CD4-positive, alpha-beta memory T cell (primary cell): Measurements from ENCODE around the gene CHCHD3. TPM values are rescaled to one million over a fixed set of nuclear protein-coding genes. Genes with fewer than 3 reads are reported as not detected.

Experiments used
- CTCF ChIA-PET: fragments of 350-600 bp; sonication (Branson Sonifier 250); formaldehyde crosslinking; loops from one replicate; lab custom pipeline; 2021; ENCODE audit warnings: inconsistent platforms; ENCODE audit not compliant: partially characterized antibody; lab: Charles Lee
- POLR2A ChIA-PET: fragments of 350-600 bp; sonication (Branson Sonifier 250); formaldehyde crosslinking; loops from one replicate; lab custom pipeline; 2021; ENCODE audit not compliant: partially characterized antibody; lab: Charles Lee
- DNase-seq, 5 donors: peaks; one replicate each; pipeline versions ENCODE4 v3.0.0 to v3.0.0-alpha.2; 2020 to 2022; ENCODE audit warnings: mixed read lengths in 1 of 5
- H3K27ac ChIP-seq: one replicate; pipeline ENCODE4 v1.7.0; 2013; ENCODE audit warnings: low read depth, low read length
- H3K27me3 ChIP-seq: 2 replicates; pipeline ENCODE4 v1.7.0; 2013; ENCODE audit warnings: mild to moderate bottlenecking, low read length, moderate library complexity; ENCODE audit not compliant: insufficient read depth
- H3K36me3 ChIP-seq: 2 replicates; pipeline ENCODE4 v1.7.0; 2013; ENCODE audit warnings: mild to moderate bottlenecking, low read length, moderate library complexity; ENCODE audit not compliant: insufficient read depth
- H3K4me1 ChIP-seq: 2 replicates; pipeline ENCODE4 v1.7.0; 2013; ENCODE audit warnings: mild to moderate bottlenecking, low read length, moderate library complexity; ENCODE audit not compliant: insufficient read depth
- H3K4me3 ChIP-seq, 2 donors: one replicate each; pipeline ENCODE4 v1.7.0; 2013; ENCODE audit warnings: low read length in 2 of 2, mild to moderate bottlenecking in 1 of 2
- H3K9me3 ChIP-seq, 2 donors: one replicate each; pipeline ENCODE4 v1.7.0; 2013; ENCODE audit warnings: low read length in 2 of 2, control low read depth in 1 of 2; ENCODE audit not compliant: control insufficient read depth in 1 of 2
- H3K27ac Mint-ChIP-seq, 7 donors: one replicate each; pipeline ENCODE4 v1.8.0; 2020 to 2021; ENCODE audit warnings: mixed read lengths in 7 of 7, mild to moderate bottlenecking in 6 of 7, inconsistent platforms in 3 of 7, moderate library complexity in 3 of 7
- H3K27me3 Mint-ChIP-seq, 2 donors: one replicate each; pipeline ENCODE4 v1.8.0; 2020 to 2021; ENCODE audit warnings: mixed read lengths in 2 of 2
- H3K36me3 Mint-ChIP-seq, 2 donors: one replicate each; pipeline ENCODE4 v1.8.0; 2020 to 2021; ENCODE audit warnings: mixed read lengths in 2 of 2, inconsistent platforms in 1 of 2, mild to moderate bottlenecking in 1 of 2
- H3K4me1 Mint-ChIP-seq, 4 donors: one replicate each; pipeline ENCODE4 v1.8.0; 2020 to 2021; ENCODE audit warnings: mixed read lengths in 4 of 4, mild to moderate bottlenecking in 1 of 4
- H3K4me3 Mint-ChIP-seq, 8 donors: one replicate each; pipeline ENCODE4 v1.8.0; 2020 to 2021; ENCODE audit warnings: mixed read lengths in 8 of 8, mild to moderate bottlenecking in 7 of 8, moderate library complexity in 6 of 8, inconsistent platforms in 3 of 8
- H3K9me3 Mint-ChIP-seq, 8 donors: one replicate each; pipeline ENCODE4 v1.8.0; 2020 to 2021; ENCODE audit warnings: mixed read lengths in 8 of 8, mild to moderate bottlenecking in 5 of 8, inconsistent platforms in 3 of 8, moderate library complexity in 1 of 8
- intact Hi-C: fragments of 100-400 bp; cut with micrococcal nuclease; formaldehyde crosslinking; loops from one replicate; pipeline ENCODE4 v1.15.1; 2023
- polyA plus RNA-seq, 2 donors: library from polyadenylated mRNA; unstranded; fragments of 300-500 nt; fragmentation: Illumina TruSeq; gene quantifications; one replicate each; pipeline ENCODE4 v1.2.3, GENCODE V29; 2021
- total RNA-seq, 2 experiments: library from RNA; stranded (reverse); gene quantifications; one replicate each; pipeline ENCODE4 v1.2.3, GENCODE V29; 2021

Gene CHCHD3
- total and polyA plus RNA-seq, 4 experiments from 2014 or later: 25.2 to 77.3 (median 35.6) TPM

- no peaks in the 10 kb centered on the region for H3K9me3 ChIP-seq
- H3K27me3 ChIP-seq: no peaks in the 10 kb centered on the region
- ChIA-PET CTCF (interaction anchor here (0.7 kb wide), 1 partner anchor 157 kb away, joined by 3 read pairs; no protein-coding TSS in a partner anchor), POLR2A (no interaction called here)
- Mint-ChIP-seq H3K4me1 (peaks cover 1 to 11% (median 7%) of the 10 kb centered on the region in 4 donors), H3K27me3 (no peaks in the 10 kb centered on the region), H3K9me3 (no peaks in the 10 kb centered on the region), H3K4me3 (no peak overlapping the region), H3K27ac (peak overlapping the region in 1 of 7 donors; percentile 21), H3K36me3 (peaks cover 6 to 38% of the 10 kb centered on the region in 2 donors)
- no peak overlapping the region for H3K27ac ChIP-seq
- H3K4me1 ChIP-seq: no peaks in the 10 kb centered on the region
- no peak for DNase-seq
- H3K36me3 ChIP-seq: no peaks in the 10 kb centered on the region
- H3K4me3 ChIP-seq: no peak overlapping the region
- intact Hi-C loops: no loop called here
Observed at GRCh38 chr7:132869166-132869861, 212.6 kb downstream of the CHCHD3 start.

- H3K4me1 ChIP-seq: no peaks in the 10 kb centered on the region
- no peaks in the 10 kb centered on the region for H3K27me3 ChIP-seq
- Mint-ChIP-seq H3K4me1 (peaks cover 0 to 14% (median 7%) of the 10 kb centered on the region in 4 donors), H3K36me3 (peaks cover 8 to 43% of the 10 kb centered on the region in 2 donors), H3K4me3 (no peak overlapping the region), H3K27ac (no peak overlapping the region), H3K9me3 (peaks cover 0 to 4% (median 0%) of the 10 kb centered on the region in 8 donors), H3K27me3 (no peaks in the 10 kb centered on the region)
- H3K4me3 ChIP-seq: no peak overlapping the region
- DNase-seq: no peak
- ChIA-PET POLR2A (no interaction called here), CTCF (no interaction called here)
- H3K9me3 ChIP-seq: no peaks in the 10 kb centered on the region
- no peaks in the 10 kb centered on the region for H3K36me3 ChIP-seq
- no peak overlapping the region for H3K27ac ChIP-seq
- intact Hi-C loops: no loop called here
Observed at GRCh38 chr7:132866551-132866950, 215.3 kb downstream of the CHCHD3 start.

GRCh38 chr7:132866144-132866531 lies 215.8 kb downstream of the CHCHD3 start:
- ChIA-PET POLR2A (no interaction called here), CTCF (no interaction called here)
- Mint-ChIP-seq H3K36me3 (peaks cover 5 to 44% of the 10 kb centered on the region in 2 donors), H3K27ac (no peak overlapping the region), H3K27me3 (no peaks in the 10 kb centered on the region), H3K9me3 (peaks cover 0 to 4% (median 0%) of the 10 kb centered on the region in 8 donors), H3K4me3 (no peak overlapping the region), H3K4me1 (peaks cover 0 to 12% (median 7%) of the 10 kb centered on the region in 4 donors)
- intact Hi-C loops: no loop called here
- Histone ChIP-seq H3K9me3 (no peaks in the 10 kb centered on the region), H3K27me3 (no peaks in the 10 kb centered on the region), H3K4me1 (no peaks in the 10 kb centered on the region), H3K36me3 (no peaks in the 10 kb centered on the region), H3K27ac (no peak overlapping the region), H3K4me3 (no peak overlapping the region)
- DNase-seq: no peak

- intact Hi-C loops: no loop called here
- Histone ChIP-seq H3K27ac (no peak overlapping the region), H3K36me3 (no peaks in the 10 kb centered on the region), H3K27me3 (no peaks in the 10 kb centered on the region), H3K4me3 (no peak overlapping the region), H3K9me3 (no peaks in the 10 kb centered on the region), H3K4me1 (no peaks in the 10 kb centered on the region)
- no peak overlapping the region for H3K4me3 Mint-ChIP-seq
- ChIA-PET POLR2A (no interaction called here), CTCF (no interaction called here)
- peaks cover 0 to 4% (median 0%) of the 10 kb centered on the region in 8 donors for H3K9me3 Mint-ChIP-seq
- DNase-seq: no peak
- H3K27ac Mint-ChIP-seq: no peak overlapping the region
- peaks cover 5 to 49% of the 10 kb centered on the region in 2 donors for H3K36me3 Mint-ChIP-seq
- peaks cover 0 to 12% (median 7%) of the 10 kb centered on the region in 4 donors for H3K4me1 Mint-ChIP-seq
- H3K27me3 Mint-ChIP-seq: no peaks in the 10 kb centered on the region
Observed at GRCh38 chr7:132865366-132866143, 216.3 kb downstream of the CHCHD3 start.

- Mint-ChIP-seq H3K27me3 (no peaks in the 10 kb centered on the region), H3K4me1 (peaks cover 0 to 12% (median 7%) of the 10 kb centered on the region in 4 donors), H3K4me3 (no peak overlapping the region), H3K36me3 (peaks cover 9 to 52% of the 10 kb centered on the region in 2 donors), H3K9me3 (peaks cover 0 to 4% (median 0%) of the 10 kb centered on the region in 8 donors), H3K27ac (peak overlapping the region in 1 of 7 donors; percentile 44)
- DNase-seq: no peak
- intact Hi-C loops: no loop called here
- Histone ChIP-seq H3K27ac (no peak overlapping the region), H3K36me3 (no peaks in the 10 kb centered on the region), H3K27me3 (no peaks in the 10 kb centered on the region), H3K4me3 (no peak overlapping the region), H3K9me3 (no peaks in the 10 kb centered on the region), H3K4me1 (no peaks in the 10 kb centered on the region)
- ChIA-PET POLR2A (no interaction called here), CTCF (no interaction called here)
Observed at GRCh38 chr7:132861940-132862554, 219.8 kb downstream of the CHCHD3 start.

GRCh38 chr7:132861424-132861823 lies 220.5 kb downstream of the CHCHD3 start:
- ChIA-PET POLR2A (no interaction called here), CTCF (no interaction called here)
- Mint-ChIP-seq H3K9me3 (peaks cover 0 to 4% (median 0%) of the 10 kb centered on the region in 8 donors), H3K27me3 (no peaks in the 10 kb centered on the region), H3K36me3 (peaks cover 9 to 50% of the 10 kb centered on the region in 2 donors), H3K4me1 (peaks cover 0 to 12% (median 5%) of the 10 kb centered on the region in 4 donors), H3K4me3 (no peak overlapping the region), H3K27ac (no peak overlapping the region)
- no peak for DNase-seq
- Histone ChIP-seq H3K27ac (no peak overlapping the region), H3K27me3 (no peaks in the 10 kb centered on the region), H3K36me3 (no peaks in the 10 kb centered on the region), H3K4me3 (no peak overlapping the region), H3K4me1 (no peaks in the 10 kb centered on the region), H3K9me3 (no peaks in the 10 kb centered on the region)
- intact Hi-C loops: no loop called here

- Histone ChIP-seq H3K9me3 (no peaks in the 10 kb centered on the region), H3K27me3 (no peaks in the 10 kb centered on the region), H3K36me3 (no peaks in the 10 kb centered on the region), H3K4me3 (no peak overlapping the region), H3K4me1 (no peaks in the 10 kb centered on the region), H3K27ac (no peak overlapping the region)
- Mint-ChIP-seq H3K9me3 (peaks cover 0 to 3% (median 0%) of the 10 kb centered on the region in 8 donors), H3K27me3 (no peaks in the 10 kb centered on the region), H3K4me1 (peaks cover 0 to 8% (median 2%) of the 10 kb centered on the region in 4 donors), H3K4me3 (no peak overlapping the region), H3K36me3 (peaks cover 8 to 47% of the 10 kb centered on the region in 2 donors), H3K27ac (no peak overlapping the region)
- ChIA-PET POLR2A (no interaction called here), CTCF (no interaction called here)
- intact Hi-C loops: no loop called here
- no peak for DNase-seq
Observed at GRCh38 chr7:132859199-132859598, 222.7 kb downstream of the CHCHD3 start.
